HG02763 (cell line): ENCODE measurements around the gene AKAP10.
"Not testable (repeated sequence)": the region's sequence is repeated elsewhere in the genome, so short reads cannot be mapped to it uniquely, and the experiment has no call there.

Source experiments
- ATAC-seq: cut with Tn5 transposase; IDR thresholded peaks from one replicate; pipeline ENCODE4 v1.9.1; 2021; ENCODE audit warnings: mild to moderate bottlenecking, moderate library complexity; ENCODE audit not compliant: unreplicated experiment

AKAP10 gene

GRCh38 chr17:19977293-19978208 lies at the start of gene AKAP10:
Gene AKAP10, minus strand, starts transcription at chr17:19977828. Its CDS starts 149 bp downstream, at chr17:19977679.
- peak; percentile 89 for ATAC-seq

GRCh38 chr17:20026960-20027359 lies 49.3 kb upstream of the AKAP10 start:
- no peak for ATAC-seq

- ATAC-seq = no peak
Observed at GRCh38 chr17:20022701-20023100, 45.1 kb upstream of the AKAP10 start.

GRCh38 chr17:20016475-20016992 lies 38.9 kb upstream of the AKAP10 start:
- not testable (repeated sequence) for ATAC-seq

- ATAC-seq = no peak
Observed at GRCh38 chr17:20012017-20012536, 34.4 kb upstream of the AKAP10 start.

GRCh38 chr17:20010936-20011335 lies 33.3 kb upstream of the AKAP10 start:
- ATAC-seq = no peak

- no peak for ATAC-seq
Observed at GRCh38 chr17:20010099-20010863, 32.7 kb upstream of the AKAP10 start.

GRCh38 chr17:20009302-20010098 lies 31.9 kb upstream of the AKAP10 start, which contains the start of gene SPECC1:
Gene SPECC1, plus strand, starts transcription at chr17:20009359. Its CDS starts 87,293 bp downstream, at chr17:20096652.
- peak; percentile 92 for ATAC-seq

- ATAC-seq = no peak
Observed at GRCh38 chr17:20009052-20009301, 31.3 kb upstream of the AKAP10 start.

GRCh38 chr17:20008242-20009051 lies 30.8 kb upstream of the AKAP10 start:
- ATAC-seq = peak; percentile 15

- no peak for ATAC-seq
Observed at GRCh38 chr17:19996502-19996901, 18.9 kb upstream of the AKAP10 start.

GRCh38 chr17:19996086-19996485 lies 18.5 kb upstream of the AKAP10 start:
- ATAC-seq = no peak

- peak; percentile 72 for ATAC-seq
Observed at GRCh38 chr17:19992803-19993713, 15.4 kb upstream of the AKAP10 start.

- ATAC-seq = no peak
Observed at GRCh38 chr17:19991252-19991885, 13.7 kb upstream of the AKAP10 start.

- ATAC-seq = no peak
Observed at GRCh38 chr17:19987897-19988296, 10.3 kb upstream of the AKAP10 start.

GRCh38 chr17:19986941-19987861 lies 9.6 kb upstream of the AKAP10 start:
- ATAC-seq = no peak
